MCF 10A (cell line): ENCODE data around the gene PSMG3. TPM values are rescaled to one million over a fixed set of nuclear protein-coding genes. Genes with fewer than 3 reads are reported as not detected.

Experiments used
- BruUV-seq: library from RNA; stranded (reverse); fragments of 400-500 nt; replicated peaks from 2 replicates; lab custom pipeline; 2021; lab: Mats Ljungman, UMichigan
- CTCF ChIA-PET: fragments of 300-600 bp; sonication (Branson Sonifier 250); formaldehyde crosslinking; extraction: SDS; loops from one replicate; lab custom pipeline; 2021; ENCODE audit warnings: antibody characterized with exemption, inconsistent platforms; lab: Yijun Ruan, JAX
- POLR2A ChIA-PET: fragments of 300-600, 350-650 bp; sonication (Branson Sonifier 250); formaldehyde crosslinking; extraction: SDS; loops from one replicate; lab custom pipeline; 2020; ENCODE audit warnings: antibody characterized with exemption, inconsistent platforms; lab: Yijun Ruan, JAX
- DNase-seq: peaks from one replicate; pipeline ENCODE4 v3.0.0-alpha.2; 2018; ENCODE audit not compliant: unreplicated experiment
- H3K27ac Mint-ChIP-seq: one replicate; pipeline ENCODE4 v1.8.0; 2022; ENCODE audit warnings: mild to moderate bottlenecking, low read depth, mixed read lengths; ENCODE audit not compliant: unreplicated experiment
- H3K27me3 Mint-ChIP-seq: one replicate; pipeline ENCODE4 v1.8.0; 2022; ENCODE audit warnings: mixed read lengths; ENCODE audit not compliant: insufficient read depth, unreplicated experiment
- H3K36me3 Mint-ChIP-seq: one replicate; pipeline ENCODE4 v1.8.0; 2022; ENCODE audit warnings: mild to moderate bottlenecking, moderate library complexity, mixed read lengths; ENCODE audit not compliant: insufficient read depth, unreplicated experiment
- H3K4me1 Mint-ChIP-seq: one replicate; pipeline ENCODE4 v1.8.0; 2022; ENCODE audit warnings: mixed read lengths; ENCODE audit not compliant: insufficient read depth, unreplicated experiment
- H3K4me3 Mint-ChIP-seq: one replicate; pipeline ENCODE4 v1.8.0; 2022; ENCODE audit warnings: mild to moderate bottlenecking, moderate library complexity, mixed read lengths; ENCODE audit not compliant: unreplicated experiment
- H3K9me3 Mint-ChIP-seq: one replicate; pipeline ENCODE4 v1.8.0; 2022; ENCODE audit warnings: mixed read lengths; ENCODE audit not compliant: unreplicated experiment
- intact Hi-C: fragments of 100-400 bp; cut with micrococcal nuclease; formaldehyde crosslinking; loops from 2 replicates; pipeline ENCODE4 v1.14.1; 2022
- total RNA-seq: library from RNA; stranded (reverse); gene quantifications from 2 replicates; pipeline ENCODE4 v1.2.3, GENCODE V29; 2022
- TF ChIP-seq, protein P1 (sequence below): fragments of 200-600 bp; IDR thresholded peaks from one replicate; pipeline ENCODE4 v1.8.0; 2022; ENCODE audit warnings: antibody characterized with exemption, mild to moderate bottlenecking; ENCODE audit not compliant: unreplicated experiment

PSMG3 gene
- total RNA-seq, 1 experiment from 2014 or later, result 42.1 TPM

- intact Hi-C loops, result no loop called here
- TF ChIP-seq, protein P1, sequence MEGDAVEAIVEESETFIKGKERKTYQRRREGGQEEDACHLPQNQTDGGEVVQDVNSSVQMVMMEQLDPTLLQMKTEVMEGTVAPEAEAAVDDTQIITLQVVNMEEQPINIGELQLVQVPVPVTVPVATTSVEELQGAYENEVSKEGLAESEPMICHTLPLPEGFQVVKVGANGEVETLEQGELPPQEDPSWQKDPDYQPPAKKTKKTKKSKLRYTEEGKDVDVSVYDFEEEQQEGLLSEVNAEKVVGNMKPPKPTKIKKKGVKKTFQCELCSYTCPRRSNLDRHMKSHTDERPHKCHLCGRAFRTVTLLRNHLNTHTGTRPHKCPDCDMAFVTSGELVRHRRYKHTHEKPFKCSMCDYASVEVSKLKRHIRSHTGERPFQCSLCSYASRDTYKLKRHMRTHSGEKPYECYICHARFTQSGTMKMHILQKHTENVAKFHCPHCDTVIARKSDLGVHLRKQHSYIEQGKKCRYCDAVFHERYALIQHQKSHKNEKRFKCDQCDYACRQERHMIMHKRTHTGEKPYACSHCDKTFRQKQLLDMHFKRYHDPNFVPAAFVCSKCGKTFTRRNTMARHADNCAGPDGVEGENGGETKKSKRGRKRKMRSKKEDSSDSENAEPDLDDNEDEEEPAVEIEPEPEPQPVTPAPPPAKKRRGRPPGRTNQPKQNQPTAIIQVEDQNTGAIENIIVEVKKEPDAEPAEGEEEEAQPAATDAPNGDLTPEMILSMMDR, result no peak
- Mint-ChIP-seq H3K27me3 (no peaks in the 10 kb centered on the region), H3K9me3 (no peaks in the 10 kb centered on the region), H3K27ac (peak overlapping the region; percentile 75), H3K4me1 (peaks cover 10% of the 10 kb centered on the region), H3K36me3 (peaks cover 38% of the 10 kb centered on the region), H3K4me3 (peak overlapping the region; percentile 70)
- peak; percentile 35 for DNase-seq
- ChIA-PET POLR2A (interaction anchor here (0.7 to 7.8 kb wide), 7 partner anchors 18 to 816 kb away, joined by 3 to 118 read pairs (median 4); partner anchors contain the start of gene TMEM184A), CTCF (interaction anchor here (0.6 kb wide), 3 partner anchors 20 to 1052 kb away, joined by 3 to 5 read pairs (median 3); no protein-coding TSS in a partner anchor)
- BruUV-seq, result no TSS peak
Observed at GRCh38 chr7:1537535-1538412, 32.1 kb downstream of the PSMG3 start.

DNA sequence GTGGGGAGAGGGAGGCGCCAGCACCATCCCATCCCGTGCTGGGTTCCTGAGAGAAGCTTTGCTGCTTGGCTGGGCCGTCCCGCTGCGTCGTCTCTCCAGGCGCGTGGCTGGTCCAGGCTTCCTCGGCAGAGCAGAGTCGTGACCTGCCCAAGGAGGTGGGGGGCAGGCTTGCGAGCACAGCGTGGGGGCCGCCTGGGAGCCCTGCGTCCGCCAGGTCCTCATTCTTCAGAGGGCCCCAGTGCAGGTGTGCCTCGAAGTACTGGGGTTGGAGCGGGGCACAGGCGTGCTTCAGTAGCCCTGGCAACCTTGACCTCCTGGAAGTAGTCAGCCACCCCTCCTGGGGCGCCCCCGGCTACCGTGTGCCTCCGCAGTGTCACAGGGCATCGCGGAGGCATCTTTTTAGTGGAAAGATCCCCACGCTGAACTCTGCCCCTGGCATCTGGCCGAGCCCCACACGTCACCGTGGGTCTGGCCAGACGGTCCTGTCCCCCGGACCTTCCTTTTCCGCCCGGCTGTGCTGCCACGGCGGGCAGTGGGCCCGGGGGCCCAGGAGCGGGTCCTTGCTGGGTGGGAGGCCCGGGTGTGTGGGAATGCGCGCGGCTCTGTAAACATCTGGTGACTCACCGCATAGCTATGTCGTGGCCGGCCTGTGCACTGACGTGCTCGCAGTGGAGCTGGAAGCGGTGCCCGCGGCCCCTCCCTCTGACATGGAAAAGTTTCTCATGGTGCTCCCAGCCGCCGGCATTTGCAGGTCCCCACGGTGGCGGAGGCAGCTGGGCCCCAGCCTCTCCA is 32.9 kb downstream of the PSMG3 start:
- peaks cover 41% of the 10 kb centered on the region for H3K36me3 Mint-ChIP-seq
- DNase-seq, result peak; percentile 94
- POLR2A ChIA-PET, result interaction anchor here (0.7 to 7.8 kb wide), 6 partner anchors 19 to 817 kb away, joined by 3 to 118 read pairs (median 5); partner anchors contain the start of gene TMEM184A

GRCh38 chr7:1536455-1536742 is 33.4 kb downstream of the PSMG3 start:
- POLR2A ChIA-PET, result interaction anchor here (1.3 to 7.8 kb wide), 4 partner anchors 19 to 817 kb away, joined by 4 to 118 read pairs (median 6); partner anchors contain the start of gene TMEM184A
- CTCF ChIA-PET, result interaction anchor here (0.6 to 4.8 kb wide), 3 partner anchors 9 to 21 kb away, joined by 3 to 32 read pairs (median 4); partner anchors contain the start of gene TMEM184A

More for the DNA sequence above, 32.9 kb downstream of the PSMG3 start:
- TF ChIP-seq, protein P1, result no peak
- H3K9me3 Mint-ChIP-seq, result no peaks in the 10 kb centered on the region
- intact Hi-C loops, result no loop called here
- H3K27me3 Mint-ChIP-seq, result no peaks in the 10 kb centered on the region
- peaks cover 12% of the 10 kb centered on the region for H3K4me1 Mint-ChIP-seq
- CTCF ChIA-PET, result interaction anchor here (0.6 to 0.9 kb wide), 4 partner anchors 9 to 1051 kb away, joined by 3 to 4 read pairs (median 3); no protein-coding TSS in a partner anchor
- peak overlapping the region; percentile 75 for H3K27ac Mint-ChIP-seq
- no TSS peak for BruUV-seq
- peak overlapping the region; percentile 70 for H3K4me3 Mint-ChIP-seq

More at GRCh38 chr7:1536455-1536742, 33.4 kb downstream of the PSMG3 start:
- no TSS peak for BruUV-seq
- TF ChIP-seq, protein P1, result no peak
- Mint-ChIP-seq H3K27ac (peak overlapping the region; percentile 75), H3K36me3 (peaks cover 39% of the 10 kb centered on the region), H3K9me3 (no peaks in the 10 kb centered on the region), H3K4me1 (peaks cover 12% of the 10 kb centered on the region), H3K4me3 (peak overlapping the region; percentile 70), H3K27me3 (no peaks in the 10 kb centered on the region)
- intact Hi-C loops, result no loop called here
- no peak for DNase-seq
